B cell (primary cell): Measurements from ENCODE around the gene CCDC88C. TPM values are rescaled to one million over a fixed set of nuclear protein-coding genes. Genes with fewer than 3 reads are reported as not detected.
A peak's percentile ranks its signal among the peaks of the same experiment; 100 is the strongest.

Experiments
- ATAC-seq: fragments of 200-7000 bp; cut with Tn5 transposase; one replicate; pipeline ENCODE4 v1.10.0; 2021; ENCODE audit warnings: low read depth, mild to moderate bottlenecking, moderate number of reproducible peaks, moderate library complexity
- CTCF ChIA-PET: fragments of 350-600 bp; sonication (Branson Sonifier 250); formaldehyde crosslinking; loops from one replicate; lab custom pipeline; 2021; ENCODE audit warnings: antibody characterized with exemption, inconsistent platforms; lab: Charles Lee
- POLR2A ChIA-PET: fragments of 350-600 bp; sonication (Branson Sonifier 250); formaldehyde crosslinking; loops from one replicate; lab custom pipeline; 2021; ENCODE audit warnings: antibody characterized with exemption; lab: Charles Lee
- DNase-seq: peaks from one replicate; pipeline ENCODE4 v3.0.0; 2013
- H2AFZ ChIP-seq: 2 replicates; pipeline ENCODE4 v1.6.1; 2012; ENCODE audit warnings: mild to moderate bottlenecking, low read depth, low read length; ENCODE audit not compliant: insufficient read depth, poor library complexity, severe bottlenecking
- H3K27ac ChIP-seq, 2 donors: 1 replicate in 1 of 2; 2 replicates in 1 of 2; pipeline ENCODE4 v1.5.1; 2012 to 2013; ENCODE audit warnings: low read length in 2 of 2, mild to moderate bottlenecking in 2 of 2, moderate library complexity in 1 of 2
- H3K27me3 ChIP-seq, 4 experiments: fragments of 200-600 bp in 1 of 4; sonication (generic) in 1 of 4; replicated peaks in 1 of 4; 1 replicate in 2 of 4; 2 replicates in 2 of 4; pipeline versions ENCODE4 v1.6.1 to v1.7.0; 2013 to 2016; ENCODE audit warnings: low read length in 3 of 4, mild to moderate bottlenecking in 2 of 4, mixed read lengths in 1 of 4, moderate library complexity in 1 of 4; ENCODE audit not compliant: insufficient read depth in 4 of 4, control insufficient read depth in 3 of 4; ENCODE audit errors: control extremely low read depth in 1 of 4
- H3K36me3 ChIP-seq, 2 experiments: replicated peaks in 1 of 2; 1 replicate in 1 of 2; 2 replicates in 1 of 2; pipeline versions ENCODE4 v1.6.1 to v1.7.1; 2013; ENCODE audit warnings: low read length in 1 of 2; ENCODE audit not compliant: insufficient read depth in 2 of 2, control insufficient read depth in 1 of 2; ENCODE audit errors: control extremely low read depth in 1 of 2, extremely low read depth in 1 of 2
- H3K4me1 ChIP-seq, 2 donors: fragments of 200-600 bp in 1 of 2; sonication (generic) in 1 of 2; 1 replicate in 1 of 2; 2 replicates in 1 of 2; pipeline versions ENCODE4 v1.5.1 to v1.6.1; 2013 to 2017; ENCODE audit warnings: low read length in 2 of 2; ENCODE audit not compliant: control insufficient read depth in 2 of 2, insufficient read depth in 2 of 2
- H3K4me2 ChIP-seq: replicated peaks from 2 replicates; pipeline ENCODE3; 2012; ENCODE audit warnings: mild to moderate bottlenecking, low read depth, low read length; ENCODE audit not compliant: poor library complexity, severe bottlenecking
- H3K4me3 ChIP-seq, 5 experiments: fragments of 200-600 bp in 1 of 5; sonication (generic) in 1 of 5; 1 replicate in 3 of 5; 2 replicates in 2 of 5; pipeline versions ENCODE4 v1.5.1 to v1.7.0; 2011 to 2016; ENCODE audit warnings: low read length in 4 of 5, mild to moderate bottlenecking in 4 of 5, low read depth in 2 of 5, control low read depth in 1 of 5, moderate library complexity in 1 of 5; ENCODE audit not compliant: insufficient read depth in 1 of 5; ENCODE audit errors: control extremely low read depth in 1 of 5, extremely low read depth in 1 of 5
- H3K79me2 ChIP-seq: fragments of 200-600 bp; sonication (generic); one replicate; pipeline ENCODE4 v1.6.0; 2016; ENCODE audit warnings: low read length; ENCODE audit not compliant: control insufficient read depth, insufficient read depth
- H3K9ac ChIP-seq: fragments of 200-600 bp; sonication (generic); 2 replicates; pipeline ENCODE4 v1.6.1; 2017; ENCODE audit warnings: mild to moderate bottlenecking, low read length, moderate library complexity
- H3K9me3 ChIP-seq, 3 donors: one replicate each; pipeline versions ENCODE4 v1.6.1 to v1.7.1; 2013; ENCODE audit warnings: low read length in 2 of 3; ENCODE audit not compliant: control insufficient read depth in 2 of 3, insufficient read depth in 1 of 3; ENCODE audit errors: control extremely low read depth in 1 of 3
- H4K20me1 ChIP-seq: 2 replicates; pipeline ENCODE4 v1.6.0; 2012; ENCODE audit warnings: mild to moderate bottlenecking, low read length; ENCODE audit not compliant: insufficient read depth, control insufficient read depth, poor library complexity, severe bottlenecking
- H3K27ac Mint-ChIP-seq: one replicate; pipeline ENCODE4 v1.8.0; 2021; ENCODE audit warnings: mixed read lengths
- H3K27me3 Mint-ChIP-seq: one replicate; pipeline ENCODE4 v1.8.0; 2021; ENCODE audit warnings: mixed read lengths
- H3K4me1 Mint-ChIP-seq: one replicate; pipeline ENCODE4 v1.8.0; 2021; ENCODE audit warnings: mixed read lengths
- H3K4me3 Mint-ChIP-seq: one replicate; pipeline ENCODE4 v1.8.0; 2021; ENCODE audit warnings: mixed read lengths
- H3K9me3 Mint-ChIP-seq: one replicate; pipeline ENCODE4 v1.8.0; 2022; ENCODE audit warnings: mixed read lengths; ENCODE audit not compliant: insufficient read depth
- CTCF ChIP-seq: fragments of 200-600 bp; IDR thresholded peaks from one replicate; pipeline ENCODE4 v1.8.0; 2022; ENCODE audit warnings: antibody characterized with exemption, mild to moderate bottlenecking
- EZH2 ChIP-seq: IDR thresholded peaks from 2 replicates; pipeline ENCODE4 v1.6.1; 2012; ENCODE audit warnings: borderline replicate concordance, low read depth, mild to moderate bottlenecking, moderate library complexity, low read length; ENCODE audit not compliant: insufficient read depth, poor library complexity, severe bottlenecking
- WGBS: methylation state at CpG from one replicate; pipeline ENCODE4 v1.1.5; 2013; ENCODE audit warnings: missing lambda C conversion rate; ENCODE audit not compliant: insufficient coverage; 5-methylcytosine and 5-hydroxymethylcytosine counted together
- intact Hi-C: fragments of 100-400 bp; cut with micrococcal nuclease; formaldehyde crosslinking; loops from one replicate; pipeline ENCODE4 v1.10.0; 2022
- polyA plus RNA-seq: library from polyadenylated mRNA; depleted of rRNA; stranded (reverse); fragments of >200 nt; gene quantifications from 2 replicates; pipeline ENCODE4 v1.2.3, GENCODE V29; 2012
- total RNA-seq, 2 donors: library from RNA; stranded (reverse); fragments of 120-200 nt in 1 of 2; gene quantifications; 1 replicate in 1 of 2; 2 replicates in 1 of 2; pipeline versions ENCODE4 v1.2.3 to v1.2.4, GENCODE V29; 2013 to 2022

The CCDC88C gene
- total and polyA plus RNA-seq, 2 donors (not counting 1 experiment from before 2014, with no cell fraction given), result 98.7 to 181 TPM

GRCh38 chr14:91366749-91367148, 50.9 kb downstream of the CCDC88C start:
- H3K4me2 ChIP-seq, result peak overlapping the region; percentile 64
- WGBS, result 80% methylated on average over 1 of the region's 6 CpGs
- H3K9ac ChIP-seq, result peak overlapping the region; percentile 40
- TF ChIP-seq CTCF (no peak), EZH2 (no peak)
- H3K4me1 Mint-ChIP-seq, result peaks cover 86% of the 10 kb centered on the region
- ATAC-seq (no peak), DNase-seq (no peak)
- H3K27ac Mint-ChIP-seq, result peak overlapping the region; percentile 98
- peak overlapping the region; percentile 84 for H3K4me3 Mint-ChIP-seq
- ChIA-PET CTCF (interaction anchor here (0.7 to 2.7 kb wide), 5 partner anchors 10 to 1321 kb away, joined by 3 to 16 read pairs (median 3); no protein-coding TSS in a partner anchor), POLR2A (interaction anchor here (0.5 to 1.6 kb wide), 4 partner anchors 13 to 47 kb away, joined by 4 to 10 read pairs (median 4); no protein-coding TSS in a partner anchor)
- H3K27me3 Mint-ChIP-seq, result no peaks in the 10 kb centered on the region
- H3K4me3 ChIP-seq, result peak overlapping the region in 1 of 5 experiments; percentile 23
- H3K9me3 ChIP-seq, result no peaks in the 10 kb centered on the region
- intact Hi-C loops, result loop anchor here (1.0 to 5.0 kb wide), 4 partner anchors 14 to 304 kb away; partner anchors contain the start of gene RPS6KA5
- H3K27me3 ChIP-seq, result no peaks in the 10 kb centered on the region
- peak overlapping the region; percentile 88 to 98 for H3K27ac ChIP-seq
- H3K36me3 ChIP-seq, result peaks cover 0 to 12% of the 10 kb centered on the region in 2 experiments
- peaks cover 72 to 87% of the 10 kb centered on the region in 2 donors for H3K4me1 ChIP-seq
- peaks cover 97% of the 10 kb centered on the region for H3K79me2 ChIP-seq
- H2AFZ ChIP-seq, result no peak overlapping the region
- H3K9me3 Mint-ChIP-seq, result no peaks in the 10 kb centered on the region
- H4K20me1 ChIP-seq, result peaks cover 6% of the 10 kb centered on the region

- POLR2A ChIA-PET, result interaction anchor here (1.0 to 1.7 kb wide), 2 partner anchors 9 to 41 kb away, joined by 4 to 5 read pairs; no protein-coding TSS in a partner anchor
- Histone ChIP-seq H3K79me2 (peaks cover 97% of the 10 kb centered on the region), H3K27ac (peak overlapping the region; percentile 21 to 98), H3K27me3 (no peaks in the 10 kb centered on the region), H3K4me1 (peaks cover 61 to 80% of the 10 kb centered on the region in 2 donors), H3K36me3 (peaks cover 0 to 18% of the 10 kb centered on the region in 2 experiments), H3K4me3 (no peak overlapping the region), H4K20me1 (peaks cover 3% of the 10 kb centered on the region), H3K4me2 (peak overlapping the region; percentile 57), H2AFZ (no peak overlapping the region), H3K9me3 (no peaks in the 10 kb centered on the region), H3K9ac (no peak overlapping the region)
- CTCF ChIA-PET, result interaction anchor here (1.2 to 1.8 kb wide), 3 partner anchors 9 to 54 kb away, joined by 3 to 6 read pairs (median 4); no protein-coding TSS in a partner anchor
- Mint-ChIP-seq H3K4me1 (peaks cover 84% of the 10 kb centered on the region), H3K27me3 (no peaks in the 10 kb centered on the region), H3K9me3 (no peaks in the 10 kb centered on the region), H3K4me3 (peak overlapping the region; percentile 58), H3K27ac (peak overlapping the region; percentile 83)
- intact Hi-C loops, result loop anchor here (2.0 to 5.0 kb wide), 2 partner anchors 17 to 303 kb away; partner anchors contain the start of gene RPS6KA5
- no peak for TF ChIP-seq CTCF
- TF ChIP-seq EZH2, result no peak
- ATAC-seq (no peak), DNase-seq (no peak)
- WGBS, result 36% methylated on average over 2 of the region's 6 CpGs
Measured at GRCh38 chr14:91365552-91365951, 52.1 kb downstream of the CCDC88C start.
